Muscle of leg (tissue), 11 donors: ENCODE results near the gene SUMO2. TPM values are rescaled to one million over a fixed set of nuclear protein-coding genes. Genes with fewer than 3 reads are reported as not detected.
A peak's percentile ranks its signal among the peaks of the same experiment; 100 is the strongest.
"Not testable (repeated sequence)": the region's sequence is repeated elsewhere in the genome, so short reads cannot be mapped to it uniquely, and the experiment has no call there.

ENCODE experiments used
- DNase-seq: peaks from one replicate; pipeline ENCODE4 v3.0.0; 2013
- H3K27ac ChIP-seq: one replicate; pipeline ENCODE4 v1.5.1; 2013; ENCODE audit warnings: mild to moderate bottlenecking, low read length, control low read depth
- H3K27me3 ChIP-seq: one replicate; pipeline ENCODE4 v1.6.1; 2013; ENCODE audit warnings: low read length; ENCODE audit not compliant: control insufficient read depth, insufficient read depth
- H3K36me3 ChIP-seq: one replicate; pipeline ENCODE4 v1.6.1; 2013; ENCODE audit warnings: low read length; ENCODE audit not compliant: control insufficient read depth, insufficient read depth
- H3K4me1 ChIP-seq: one replicate; pipeline ENCODE4 v1.6.1; 2013; ENCODE audit warnings: low read length; ENCODE audit not compliant: control insufficient read depth, insufficient read depth
- H3K4me3 ChIP-seq: one replicate; pipeline ENCODE4 v1.5.1; 2013; ENCODE audit warnings: low read length, control low read depth
- H3K9me3 ChIP-seq: replicated peaks from 2 replicates; pipeline ENCODE4 v1.6.1; 2013; ENCODE audit warnings: low read depth, low read length; ENCODE audit not compliant: control insufficient read depth
- WGBS: methylation state at CpG from one replicate; pipeline ENCODE4 v1.1.5; 2013; ENCODE audit warnings: missing lambda C conversion rate; ENCODE audit not compliant: insufficient coverage; 5-methylcytosine and 5-hydroxymethylcytosine counted together
- polyA plus RNA-seq, 8 donors: library from polyadenylated mRNA; unstranded; fragments of 120-200 nt; gene quantifications; one replicate each; pipeline versions ENCODE4 v1.2.1 to v1.2.3, GENCODE V29; 2013; ENCODE audit warnings: inconsistent platforms in 1 of 8, low replicate concordance in 1 of 8; ENCODE audit not compliant: insufficient read length in 8 of 8, insufficient read depth in 1 of 8
- total RNA-seq: library from RNA; stranded (reverse); fragments of 120-200 nt; gene quantifications from one replicate; pipeline ENCODE4 v1.2.4, GENCODE V29; 2013

Gene SUMO2
- total and polyA plus RNA-seq, 9 donors = 242 to 477 (median 378) TPM

DNA sequence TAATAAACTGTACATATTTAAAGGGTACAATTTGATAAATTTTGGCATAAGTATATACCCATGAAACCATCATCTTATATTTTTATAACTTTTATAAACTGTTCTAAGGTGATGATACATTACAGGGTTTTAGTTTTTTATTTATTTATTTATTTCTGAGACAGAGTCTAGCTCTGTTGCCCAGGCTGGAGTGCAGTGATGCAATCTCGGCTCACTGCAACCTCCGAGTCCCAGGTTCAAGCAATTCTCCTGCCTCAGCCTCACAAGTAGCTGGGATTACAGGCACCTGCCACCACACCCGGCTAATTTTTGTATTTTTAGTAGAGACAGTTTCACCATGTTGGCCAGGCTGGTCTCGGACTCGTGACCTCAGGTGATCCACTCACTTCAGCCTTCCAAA, 54.8 kb downstream of the SUMO2 start:
- DNase-seq, H3K27me3 ChIP-seq, H3K4me3 ChIP-seq, H3K9me3 ChIP-seq, H3K27ac ChIP-seq: not testable (repeated sequence)
- peaks cover 21% of the 10 kb centered on the region for H3K4me1 ChIP-seq
- peaks cover 17% of the 10 kb centered on the region for H3K36me3 ChIP-seq
- no CpG with 5 or more reads among the region's 5 CpGs for WGBS

DNA sequence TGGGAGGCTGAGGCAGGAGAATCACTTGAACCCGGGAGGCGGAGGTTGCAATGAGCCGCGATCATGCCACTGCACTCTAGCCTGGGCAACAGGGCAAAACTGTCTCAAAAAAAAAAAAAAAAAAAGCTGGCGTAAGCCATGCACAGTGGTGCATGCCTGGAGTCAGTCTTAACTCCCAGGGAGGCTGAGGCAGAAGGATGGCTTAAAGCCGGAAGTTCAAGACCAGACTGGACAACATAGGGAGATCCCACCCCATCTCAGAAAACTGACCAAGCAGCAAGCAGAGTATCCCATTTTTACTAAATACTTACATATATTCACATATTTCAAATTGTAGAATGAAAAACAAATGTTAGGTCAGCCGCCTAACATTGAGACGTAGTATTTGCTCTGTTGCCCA, 55.8 kb downstream of the SUMO2 start:
- Histone ChIP-seq H3K4me3 (no peak overlapping the region), H3K36me3 (peaks cover 17% of the 10 kb centered on the region), H3K27ac (no peak overlapping the region), H3K9me3 (no peaks in the 10 kb centered on the region), H3K4me1 (peaks cover 18% of the 10 kb centered on the region), H3K27me3 (no peaks in the 10 kb centered on the region)
- DNase-seq = no peak
- WGBS = 95% methylated on average over 2 of the region's 8 CpGs

DNA sequence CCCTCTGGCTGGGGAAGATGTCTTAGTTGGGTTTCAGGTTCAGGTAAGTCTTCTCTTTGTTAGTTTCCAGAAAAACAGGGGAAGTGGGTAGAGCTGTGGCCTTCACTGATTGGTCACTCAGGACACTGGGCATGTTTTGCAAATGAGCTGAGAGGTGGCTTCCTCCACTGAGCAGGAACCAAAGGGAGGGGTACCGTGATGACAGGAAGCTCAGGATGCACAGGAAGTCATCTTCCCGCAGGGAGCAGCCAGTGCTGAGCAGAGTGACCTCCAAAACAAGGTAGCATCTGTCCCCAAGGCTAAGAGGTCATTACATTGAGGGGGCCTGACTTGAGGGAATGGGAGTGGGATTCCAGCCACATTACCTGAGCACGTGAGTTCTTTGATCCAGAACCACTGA, 56.8 kb downstream of the SUMO2 start:
- Histone ChIP-seq H3K4me1 (peaks cover 18% of the 10 kb centered on the region), H3K36me3 (peaks cover 20% of the 10 kb centered on the region), H3K27me3 (no peaks in the 10 kb centered on the region), H3K9me3 (no peaks in the 10 kb centered on the region), H3K4me3 (no peak overlapping the region), H3K27ac (no peak overlapping the region)
- DNase-seq = no peak
- WGBS = 13% methylated on average over 2 of the region's 3 CpGs

DNA sequence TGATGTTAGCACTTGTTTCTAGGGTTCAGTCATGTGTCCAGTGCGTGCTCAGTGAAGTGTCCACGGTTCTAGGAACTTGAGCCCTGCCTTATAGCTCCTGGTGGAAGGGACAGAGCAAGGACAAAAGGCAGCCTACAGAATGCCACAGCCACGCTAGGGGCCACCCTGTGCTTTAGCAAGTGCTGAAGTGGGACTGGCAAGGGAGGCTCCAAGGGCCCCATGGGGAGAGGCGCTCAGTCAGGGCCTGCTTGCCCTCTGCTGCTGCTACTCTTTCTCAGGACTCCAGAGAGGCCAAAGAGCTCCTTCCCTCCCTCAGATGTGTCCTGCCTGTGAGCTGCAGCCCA, 58.0 kb downstream of the SUMO2 start:
- no peak overlapping the region for H3K27ac ChIP-seq
- H3K4me1 ChIP-seq = peaks cover 9% of the 10 kb centered on the region
- H3K36me3 ChIP-seq = peaks cover 22% of the 10 kb centered on the region
- H3K27me3 ChIP-seq = no peaks in the 10 kb centered on the region
- WGBS = 87% methylated on average over 3 of the region's 4 CpGs
- no peak overlapping the region for H3K4me3 ChIP-seq
- DNase-seq = no peak
- H3K9me3 ChIP-seq = no peaks in the 10 kb centered on the region

DNA sequence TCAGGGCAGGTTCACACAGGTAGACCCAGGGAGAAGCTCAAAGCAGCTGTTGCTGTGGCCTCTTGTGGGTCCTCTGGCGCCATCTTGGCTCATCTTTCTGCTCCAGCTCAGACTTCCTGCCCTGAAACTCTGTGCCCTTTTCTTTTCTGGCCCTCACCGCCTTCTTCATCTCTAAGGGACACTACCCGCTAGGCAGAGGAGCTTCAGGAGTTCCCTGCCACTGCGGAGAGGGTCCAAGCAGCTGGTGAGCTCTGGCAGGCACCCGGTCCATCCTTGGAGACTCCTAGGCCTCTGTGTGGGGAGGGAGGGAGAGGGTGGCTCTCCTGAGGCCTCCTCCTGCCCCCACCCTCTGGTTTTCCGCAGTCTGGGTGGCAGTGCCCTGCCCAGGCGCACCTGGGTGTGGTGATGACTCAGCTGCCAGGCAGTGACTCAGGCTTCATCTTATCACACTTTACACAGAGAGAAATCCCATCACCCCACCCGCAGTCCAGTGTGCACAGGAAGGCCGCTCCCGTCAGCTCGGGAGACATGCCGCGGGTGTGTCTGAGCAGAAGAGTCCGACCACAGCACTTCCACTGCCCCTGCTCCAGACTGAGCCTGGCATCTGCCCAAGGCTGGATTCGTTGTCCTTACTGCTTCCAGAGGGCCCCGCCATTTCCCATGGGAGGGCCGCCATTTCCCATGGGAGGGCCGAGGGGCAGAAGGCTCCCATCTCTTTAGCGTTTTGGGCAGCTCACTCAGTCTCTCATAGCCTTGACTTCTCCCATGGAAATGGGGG, 58.5 kb downstream of the SUMO2 start:
- Histone ChIP-seq H3K27me3 (no peaks in the 10 kb centered on the region), H3K36me3 (peaks cover 16% of the 10 kb centered on the region), H3K9me3 (no peaks in the 10 kb centered on the region), H3K4me3 (no peak overlapping the region), H3K4me1 (peaks cover 9% of the 10 kb centered on the region), H3K27ac (no peak overlapping the region)
- DNase-seq = no peak
- 89% methylated on average over 12 of the region's 19 CpGs for WGBS

DNA sequence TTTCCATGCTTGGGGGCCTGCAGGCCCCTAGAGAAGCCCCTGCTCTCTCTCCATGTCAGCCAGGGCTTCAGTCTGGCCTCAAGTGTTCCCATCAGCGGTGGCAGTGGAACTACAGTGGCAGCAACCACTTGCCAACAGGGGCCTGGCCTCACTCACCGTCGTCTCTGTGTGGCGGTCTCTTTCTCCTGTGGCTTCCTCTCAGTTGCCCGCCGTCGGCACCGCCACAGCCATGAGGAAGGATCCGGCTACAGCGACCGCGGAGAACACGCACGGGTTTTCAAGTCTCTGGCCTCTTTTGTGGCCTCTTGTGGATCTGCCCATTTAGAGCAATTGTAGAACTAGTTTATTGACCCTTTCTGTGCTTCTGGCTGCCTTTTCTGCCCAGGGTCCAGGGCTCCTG, 64.5 kb downstream of the SUMO2 start:
- DNase-seq = no peak
- Histone ChIP-seq H3K4me1 (peaks cover 15% of the 10 kb centered on the region), H3K27ac (no peak overlapping the region), H3K27me3 (no peaks in the 10 kb centered on the region), H3K4me3 (no peak overlapping the region), H3K36me3 (peaks cover 21% of the 10 kb centered on the region), H3K9me3 (no peaks in the 10 kb centered on the region)
- 95% methylated on average over 13 of the region's 14 CpGs for WGBS

DNA sequence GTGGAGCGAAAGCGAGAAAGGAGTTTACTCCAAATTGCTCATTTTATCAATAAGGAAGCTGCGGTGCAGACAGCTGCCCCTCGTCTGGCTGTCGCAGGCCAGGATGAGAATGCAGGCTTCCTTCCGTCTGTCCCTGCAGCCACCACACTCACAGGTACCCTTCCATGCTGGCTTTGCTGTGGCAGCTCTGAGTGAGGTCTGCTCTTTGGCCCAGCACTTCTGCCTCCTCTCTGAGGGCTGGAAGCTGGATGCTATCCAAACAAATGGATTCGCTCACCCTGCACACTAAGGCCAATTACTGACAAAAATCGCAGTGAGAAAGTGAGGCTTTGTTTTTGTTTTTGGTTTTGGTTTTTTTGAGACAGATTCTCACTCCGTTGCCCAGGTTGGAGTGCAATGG, 66.0 kb downstream of the SUMO2 start:
- peak; percentile 46 for DNase-seq
- 73% methylated on average over 6 of the region's 9 CpGs for WGBS
- Histone ChIP-seq H3K4me3 (no peak overlapping the region), H3K9me3 (no peaks in the 10 kb centered on the region), H3K27ac (no peak overlapping the region), H3K4me1 (peaks cover 15% of the 10 kb centered on the region), H3K36me3 (peaks cover 21% of the 10 kb centered on the region), H3K27me3 (no peaks in the 10 kb centered on the region)

Other genes starting within 250 kb of the SUMO2 start
- not detected for gene OTOP3, start 247.1 kb downstream of the SUMO2 start, total RNA-seq
- gene OTOP3, start 247.1 kb downstream of the SUMO2 start, polyA plus RNA-seq = under 1 TPM in 1 of 8 donors, not detected in 7; 0.89 TPM
- 2.7 TPM for gene HID1, start 210.2 kb downstream of the SUMO2 start, total RNA-seq
- gene HID1, start 210.2 kb downstream of the SUMO2 start, polyA plus RNA-seq = 10 to 100 TPM in 1 of 8 donors, 1 to 10 TPM in 7; 4.3 to 12.6 (median 6.8) TPM
- gene CDR2L, start 195.3 kb downstream of the SUMO2 start, total RNA-seq = 3.4 TPM
- gene CDR2L, start 195.3 kb downstream of the SUMO2 start, polyA plus RNA-seq = 10 to 100 TPM in 2 of 8 donors, 1 to 10 TPM in 6; 7.7 to 12.2 (median 8.9) TPM
- 34.0 TPM for gene MRPL58, start 170.3 kb downstream of the SUMO2 start, total RNA-seq
- 10 to 100 TPM; 17.6 to 25.2 (median 21.1) TPM for gene MRPL58, start 170.3 kb downstream of the SUMO2 start, polyA plus RNA-seq
- 332 TPM for gene ATP5PD, start 136.0 kb downstream of the SUMO2 start, total RNA-seq
- 100 to 1,000 TPM; 216 to 280 (median 246) TPM for gene ATP5PD, start 136.0 kb downstream of the SUMO2 start, polyA plus RNA-seq
- 16.8 TPM for gene KCTD2, start 135.7 kb downstream of the SUMO2 start, total RNA-seq
- 10 to 100 TPM; 19.8 to 24.7 (median 22.2) TPM for gene KCTD2, start 135.7 kb downstream of the SUMO2 start, polyA plus RNA-seq
- gene SLC16A5, start 95.0 kb downstream of the SUMO2 start, total RNA-seq = 4.4 TPM
- gene SLC16A5, start 95.0 kb downstream of the SUMO2 start, polyA plus RNA-seq = 10 to 100 TPM in 2 of 8 donors, 1 to 10 TPM in 6; 7.8 to 12.7 (median 8.4) TPM
- 2.4 TPM for gene ARMC7, start 73.0 kb downstream of the SUMO2 start, total RNA-seq
- 1 to 10 TPM; 6.2 to 7.9 (median 7.5) TPM for gene ARMC7, start 73.0 kb downstream of the SUMO2 start, polyA plus RNA-seq
- 55.6 TPM for gene NT5C, start 51.2 kb downstream of the SUMO2 start, total RNA-seq
- 10 to 100 TPM; 38.3 to 53.8 (median 42.4) TPM for gene NT5C, start 51.2 kb downstream of the SUMO2 start, polyA plus RNA-seq
- 138 TPM for gene JPT1, start 28.4 kb downstream of the SUMO2 start, total RNA-seq
- gene JPT1, start 28.4 kb downstream of the SUMO2 start, polyA plus RNA-seq = 100 to 1,000 TPM; 223 to 361 (median 294) TPM
- 33.5 TPM for gene NUP85, start 22.7 kb upstream of the SUMO2 start, total RNA-seq
- 10 to 100 TPM; 35.1 to 51.2 (median 44.3) TPM for gene NUP85, start 22.7 kb upstream of the SUMO2 start, polyA plus RNA-seq
- 13.3 TPM for gene GGA3, start 78.6 kb upstream of the SUMO2 start, total RNA-seq
- gene GGA3, start 78.6 kb upstream of the SUMO2 start, polyA plus RNA-seq = 10 to 100 TPM; 26.7 to 35.9 (median 30.6) TPM
- gene MRPS7, start 78.9 kb upstream of the SUMO2 start, total RNA-seq = 71.7 TPM
- gene MRPS7, start 78.9 kb upstream of the SUMO2 start, polyA plus RNA-seq = 10 to 100 TPM; 51.2 to 69.9 (median 60.1) TPM
- 9.4 TPM for gene MIF4GD, start 88.3 kb upstream of the SUMO2 start, total RNA-seq
- 10 to 100 TPM in 7 of 8 donors, 1 to 10 TPM in 1; 9.9 to 14.8 (median 12.6) TPM for gene MIF4GD, start 88.3 kb upstream of the SUMO2 start, polyA plus RNA-seq
- 7.0 TPM for gene SLC25A19, start 106.5 kb upstream of the SUMO2 start, total RNA-seq
- 1 to 10 TPM; 6.1 to 8.3 (median 7.3) TPM for gene SLC25A19, start 106.5 kb upstream of the SUMO2 start, polyA plus RNA-seq
- 88.4 TPM for gene GRB2, start 222.7 kb upstream of the SUMO2 start, total RNA-seq
- 100 to 1,000 TPM; 125 to 162 (median 148) TPM for gene GRB2, start 222.7 kb upstream of the SUMO2 start, polyA plus RNA-seq